ENCODE measurements around the gene INSM1.
"Not testable (repeated sequence)": the region's sequence is repeated elsewhere in the genome, so short reads cannot be mapped to it uniquely, and the experiment has no call there.

INSM1 gene

DNA sequence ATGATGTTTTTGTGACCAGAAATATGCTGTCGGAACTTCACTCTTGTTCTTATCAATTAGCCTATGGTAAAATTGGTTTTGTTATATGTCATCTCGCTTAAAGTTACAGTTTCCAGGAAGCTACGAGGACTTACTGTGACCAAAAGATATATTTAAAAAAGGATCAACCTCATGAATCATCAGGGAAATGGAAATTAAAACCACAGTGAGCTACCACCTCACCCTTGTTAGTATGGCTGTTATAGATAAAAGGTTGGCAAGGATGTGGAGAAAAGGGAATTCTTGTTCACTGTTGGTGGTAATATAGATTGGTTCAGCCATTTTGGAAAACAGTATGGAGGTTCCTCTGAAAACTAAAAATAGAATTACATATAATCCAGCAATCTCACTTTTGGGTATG is 14.3 kb upstream of the INSM1 start:
- intact Hi-C loops (cut with DNase I; ENCODE audit: low total_unique reads) = no loop called here
- Histone ChIP-seq H3K4me3 (no peak overlapping the region), H3K36me3 (no peaks in the 10 kb centered on the region), H3K27me3 (no peaks in the 10 kb centered on the region), H3K4me1 (no peaks in the 10 kb centered on the region), H3K9me3 (no peaks in the 10 kb centered on the region), H3K27ac (no peak overlapping the region)
- TF ChIP-seq CTCF (IDR thresholded peaks at IDR 0.05) = no peak
- DNase-seq = no peak

GRCh38 chr20:20355503-20355902 is 12.4 kb upstream of the INSM1 start:
- H3K27ac ChIP-seq; H3K36me3 ChIP-seq; H3K9me3 ChIP-seq; H3K27me3 ChIP-seq; intact Hi-C loops (cut with DNase I; ENCODE audit: low total_unique reads); DNase-seq; H3K4me3 ChIP-seq; H3K4me1 ChIP-seq: not testable (repeated sequence)

DNA sequence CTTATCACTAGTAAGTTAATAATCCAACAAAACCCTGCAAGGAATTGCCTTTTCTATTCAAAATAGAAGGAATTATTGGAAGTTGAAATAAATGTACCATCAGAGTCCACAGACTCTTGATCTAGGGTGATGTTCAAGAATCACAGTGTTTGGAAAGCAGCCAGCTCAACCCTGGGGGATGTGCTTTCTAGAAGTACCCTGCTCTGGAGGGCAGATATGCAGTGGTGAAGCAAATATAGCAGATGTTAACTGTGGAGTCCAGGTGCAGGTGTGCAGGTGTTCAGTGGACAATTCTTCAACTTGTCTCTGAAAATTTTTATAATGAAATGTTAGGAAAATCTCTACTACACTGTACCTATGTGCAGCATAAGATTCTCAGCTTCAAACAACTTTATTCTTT is 9.1 kb upstream of the INSM1 start:
- no peak for TF ChIP-seq CTCF (IDR thresholded peaks at IDR 0.05)
- Histone ChIP-seq H3K27me3 (peaks cover 0 to 23% of the 10 kb centered on the region in 2 donors), H3K4me3 (no peak overlapping the region), H3K27ac (no peak overlapping the region), H3K4me1 (peaks cover 0 to 5% (median 0%) of the 10 kb centered on the region in 4 donors), H3K36me3 (no peaks in the 10 kb centered on the region), H3K9me3 (no peaks in the 10 kb centered on the region)
- DNase-seq = no peak
- intact Hi-C loops (cut with DNase I; ENCODE audit: low total_unique reads) = no loop called here

DNA sequence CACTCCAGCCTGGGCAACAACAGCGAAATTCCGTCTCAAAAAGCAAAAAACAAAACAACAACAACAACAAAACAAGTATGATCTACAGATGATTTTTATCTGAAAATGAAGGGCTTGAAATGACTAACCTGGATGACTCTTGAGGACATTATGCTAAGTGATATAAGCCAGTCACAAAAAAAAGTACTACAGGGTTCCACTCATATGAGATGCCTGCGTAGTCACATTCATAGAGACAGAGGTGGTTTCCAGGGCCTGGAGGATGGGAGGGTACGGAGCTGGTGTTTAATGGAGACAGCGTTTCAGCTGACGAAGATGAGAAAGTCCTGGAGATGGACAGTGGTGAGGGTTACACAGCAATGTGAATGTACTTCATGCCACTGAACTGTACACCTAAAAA is 8.3 kb upstream of the INSM1 start:
- Histone ChIP-seq H3K4me3 (no peak overlapping the region), H3K27me3 (peaks cover 0 to 32% of the 10 kb centered on the region in 2 donors), H3K4me1 (peaks cover 0 to 14% (median 1%) of the 10 kb centered on the region in 4 donors), H3K36me3 (no peaks in the 10 kb centered on the region), H3K27ac (no peak overlapping the region), H3K9me3 (no peaks in the 10 kb centered on the region)
- intact Hi-C loops (cut with DNase I; ENCODE audit: low total_unique reads) = no loop called here
- DNase-seq = no peak
- no peak for TF ChIP-seq CTCF (IDR thresholded peaks at IDR 0.05)

DNA sequence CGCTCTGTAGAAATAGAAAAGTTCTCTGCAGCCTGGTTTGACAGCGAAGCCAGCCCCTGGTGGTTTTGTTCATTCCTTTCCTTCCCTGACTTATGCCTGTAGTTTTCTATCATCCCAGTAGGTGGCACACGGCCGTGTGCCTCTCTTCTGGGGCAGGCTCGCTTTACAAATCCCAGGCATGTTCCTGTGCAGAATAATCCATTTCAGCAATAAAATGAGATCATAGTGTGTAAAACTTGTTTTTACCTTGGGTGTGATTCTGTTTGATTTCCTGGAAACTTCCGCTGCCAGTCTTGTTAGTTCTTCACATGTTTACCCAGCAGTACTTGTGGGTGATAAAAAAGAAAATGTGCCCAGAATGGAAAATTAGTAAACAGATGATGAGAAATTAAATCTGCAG is 7.4 kb upstream of the INSM1 start:
- H3K9me3 ChIP-seq = no peaks in the 10 kb centered on the region
- DNase-seq = no peak
- intact Hi-C loops (cut with DNase I; ENCODE audit: low total_unique reads) = no loop called here
- H3K4me3 ChIP-seq = no peak overlapping the region
- TF ChIP-seq CTCF (IDR thresholded peaks at IDR 0.05) = peak; percentile 61 to 69
- peaks cover 0 to 19% (median 1%) of the 10 kb centered on the region in 4 donors for H3K4me1 ChIP-seq
- peaks cover 0 to 40% of the 10 kb centered on the region in 2 donors for H3K27me3 ChIP-seq
- no peak overlapping the region for H3K27ac ChIP-seq
- H3K36me3 ChIP-seq = no peaks in the 10 kb centered on the region

GRCh38 chr20:20362774-20363433 is 5.0 kb upstream of the INSM1 start:
- H3K27me3 ChIP-seq = peaks cover 0 to 64% of the 10 kb centered on the region in 2 donors
- no peak for DNase-seq
- intact Hi-C loops (cut with DNase I; ENCODE audit: low total_unique reads) = no loop called here
- H3K4me1 ChIP-seq = peaks cover 0 to 33% (median 13%) of the 10 kb centered on the region in 4 donors
- H3K27ac ChIP-seq = no peak overlapping the region
- no peak for TF ChIP-seq CTCF (IDR thresholded peaks at IDR 0.05)
- H3K4me3 ChIP-seq = no peak overlapping the region
- H3K36me3 ChIP-seq = no peaks in the 10 kb centered on the region
- no peaks in the 10 kb centered on the region for H3K9me3 ChIP-seq

Data from tibial artery (tissue), 4 donors.